Fibroblast of gingiva (primary cell): ENCODE results near the gene TIMM44.
A peak's percentile ranks its signal among the peaks of the same experiment; 100 is the strongest.
"Not testable (repeated sequence)": the region's sequence is repeated elsewhere in the genome, so short reads cannot be mapped to it uniquely, and the experiment has no call there.

ENCODE experiments used
- DNase-seq: peaks from one replicate; pipeline ENCODE4 v3.0.0-alpha.2; 2011; ENCODE audit warnings: low read depth

Gene TIMM44

GRCh38 chr19:7925171-7925851 is 18.2 kb downstream of the TIMM44 start:
- peak; percentile 37 for DNase-seq

GRCh38 chr19:7924651-7925170 is 18.8 kb downstream of the TIMM44 start:
- DNase-seq, result no peak

GRCh38 chr19:7924241-7924640 is 19.2 kb downstream of the TIMM44 start:
- no peak for DNase-seq

GRCh38 chr19:7923295-7924191 is 19.9 kb downstream of the TIMM44 start:
- no peak for DNase-seq

GRCh38 chr19:7922836-7923195 is 20.6 kb downstream of the TIMM44 start:
- DNase-seq, result no peak

GRCh38 chr19:7921967-7922835 is 21.3 kb downstream of the TIMM44 start:
- DNase-seq, result no peak

GRCh38 chr19:7921302-7921966 is 22.0 kb downstream of the TIMM44 start:
- DNase-seq, result no peak

GRCh38 chr19:7920519-7921301 is 22.8 kb downstream of the TIMM44 start:
- DNase-seq, result peak; percentile 98

- peak; percentile 96 for DNase-seq
Observed at GRCh38 chr19:7919610-7920518, 23.6 kb downstream of the TIMM44 start, which contains the start of gene SNAPC2. TSS of gene SNAPC2 (plus strand) at chr19:7920338. CDS start at chr19:7920367, 29 bp downstream.

GRCh38 chr19:7918615-7919421 is 24.6 kb downstream of the TIMM44 start:
- DNase-seq, result no peak

GRCh38 chr19:7918062-7918614 is 25.3 kb downstream of the TIMM44 start:
- DNase-seq, result not testable (repeated sequence)

- peak; percentile 63 for DNase-seq
Observed at GRCh38 chr19:7917267-7918061, 26.0 kb downstream of the TIMM44 start.

- no peak for DNase-seq
Observed at GRCh38 chr19:7916955-7917266, 26.6 kb downstream of the TIMM44 start.

GRCh38 chr19:7916103-7916954 is 27.1 kb downstream of the TIMM44 start:
- no peak for DNase-seq

GRCh38 chr19:7915250-7916102 is 28.0 kb downstream of the TIMM44 start:
- no peak for DNase-seq

- no peak for DNase-seq
Observed at GRCh38 chr19:7914598-7915045, 28.8 kb downstream of the TIMM44 start, which contains the start of gene TGFBR3L. TSS of gene TGFBR3L (plus strand) at chr19:7914830.
